Kidney epithelial cell (primary cell): ENCODE measurements around the gene COL1A1. TPM values are rescaled to one million over a fixed set of nuclear protein-coding genes. Genes with fewer than 3 reads are reported as not detected.

Experiments used
- DNase-seq: peaks from one replicate; pipeline ENCODE4 v3.0.0-alpha.2; 2010; ENCODE audit warnings: low read depth
- H3K27me3 ChIP-seq: 2 replicates; pipeline ENCODE4 v1.6.0; 2011; ENCODE audit warnings: low read length; ENCODE audit not compliant: control insufficient read depth, insufficient read depth
- H3K36me3 ChIP-seq: 2 replicates; pipeline ENCODE4 v1.5.1; 2011; ENCODE audit warnings: low read length; ENCODE audit not compliant: control insufficient read depth, insufficient read depth
- H3K4me3 ChIP-seq: 2 replicates; pipeline ENCODE4 v1.5.1; 2011; ENCODE audit warnings: low read depth, mild to moderate bottlenecking, control low read depth, low read length
- CTCF ChIP-seq: IDR thresholded peaks from 2 replicates; pipeline ENCODE4 v1.5.1; 2011; ENCODE audit warnings: mild to moderate bottlenecking, moderate library complexity, low read length, control low read depth, inconsistent platforms; ENCODE audit not compliant: insufficient read depth, poor library complexity, severe bottlenecking
- total RNA-seq: library from RNA; depleted of rRNA; stranded (reverse); fragments of >200 nt; gene quantifications from 2 replicates; pipeline ENCODE4 v1.2.3, GENCODE V29; 2015

The COL1A1 gene
- total RNA-seq, 1 donor from 2014 or later = 139 TPM

GRCh38 chr17:50162466-50163254 is 38.8 kb downstream of the COL1A1 start:
- DNase-seq = no peak
- no peak overlapping the region for H3K4me3 ChIP-seq
- no peaks in the 10 kb centered on the region for H3K36me3 ChIP-seq

GRCh38 chr17:50161911-50162288 is 39.5 kb downstream of the COL1A1 start:
- Histone ChIP-seq H3K27me3 (no peaks in the 10 kb centered on the region), H3K36me3 (no peaks in the 10 kb centered on the region), H3K4me3 (no peak overlapping the region)
- no peak for TF ChIP-seq CTCF
- DNase-seq = no peak

More at GRCh38 chr17:50162466-50163254, 38.8 kb downstream of the COL1A1 start:
- no peak for TF ChIP-seq CTCF
- no peaks in the 10 kb centered on the region for H3K27me3 ChIP-seq

GRCh38 chr17:50161023-50161910 is 40.2 kb downstream of the COL1A1 start:
- Histone ChIP-seq H3K36me3 (no peaks in the 10 kb centered on the region), H3K27me3 (no peaks in the 10 kb centered on the region), H3K4me3 (peak overlapping the region; percentile 58)
- DNase-seq = no peak
- TF ChIP-seq CTCF = peak; percentile 85

- DNase-seq = no peak
- no peaks in the 10 kb centered on the region for H3K27me3 ChIP-seq
- no peaks in the 10 kb centered on the region for H3K36me3 ChIP-seq
- H3K4me3 ChIP-seq = no peak overlapping the region
- no peak for TF ChIP-seq CTCF
Measured at GRCh38 chr17:50157891-50158290, 43.5 kb downstream of the COL1A1 start.

GRCh38 chr17:50155115-50155819 is 46.2 kb downstream of the COL1A1 start:
- Histone ChIP-seq H3K4me3 (no peak overlapping the region), H3K27me3 (no peaks in the 10 kb centered on the region), H3K36me3 (no peaks in the 10 kb centered on the region)
- DNase-seq = no peak
- TF ChIP-seq CTCF = no peak
